Mesendoderm (in vitro differentiated cells): ENCODE results near the gene CCDC148.
"Not testable (repeated sequence)": the region's sequence is repeated elsewhere in the genome, so short reads cannot be mapped to it uniquely, and the experiment has no call there.

ENCODE experiments used
- DNase-seq: peaks from one replicate; pipeline ENCODE4 v3.0.0; 2013
- H2AK5ac ChIP-seq: 2 replicates; pipeline ENCODE4 v1.6.1; 2013; ENCODE audit warnings: low read length, inconsistent platforms
- H2BK120ac ChIP-seq: 2 replicates; pipeline ENCODE4 v1.6.1; 2013; ENCODE audit warnings: low read depth, mild to moderate bottlenecking, low read length, moderate library complexity, mixed read lengths
- H2BK15ac ChIP-seq: replicated peaks from 2 replicates; pipeline ENCODE4 v1.6.1; 2013; ENCODE audit warnings: low read depth, mild to moderate bottlenecking, moderate library complexity
- H2BK5ac ChIP-seq: 2 replicates; pipeline ENCODE4 v1.6.1; 2013; ENCODE audit warnings: low read length, inconsistent platforms
- H3K18ac ChIP-seq: 2 replicates; pipeline ENCODE4 v1.6.1; 2013; ENCODE audit warnings: mild to moderate bottlenecking, low read length, mixed read lengths
- H3K23ac ChIP-seq: one replicate; pipeline ENCODE4 v1.6.1; 2013; ENCODE audit warnings: low read length
- H3K27ac ChIP-seq: 2 replicates; pipeline ENCODE4 v1.5.1; 2013; ENCODE audit warnings: low read depth, mild to moderate bottlenecking, inconsistent platforms, low read length, moderate library complexity
- H3K27me3 ChIP-seq: 2 replicates; pipeline ENCODE4 v1.6.1; 2013; ENCODE audit warnings: low read length, control low read depth, mild to moderate bottlenecking, inconsistent platforms; ENCODE audit not compliant: insufficient read depth, poor library complexity
- H3K36me3 ChIP-seq: 2 replicates; pipeline ENCODE4 v1.6.1; 2013; ENCODE audit warnings: low read length, inconsistent platforms; ENCODE audit not compliant: control insufficient read depth, insufficient read depth
- H3K4ac ChIP-seq: one replicate; pipeline ENCODE4 v1.6.1; 2013; ENCODE audit warnings: low read depth, mild to moderate bottlenecking, low read length, moderate library complexity
- H3K4me1 ChIP-seq: 2 replicates; pipeline ENCODE4 v1.6.1; 2013; ENCODE audit warnings: low read depth, low read length, inconsistent platforms; ENCODE audit not compliant: control insufficient read depth
- H3K4me2 ChIP-seq: 2 replicates; pipeline ENCODE4 v1.6.1; 2013; ENCODE audit warnings: low read length
- H3K4me3 ChIP-seq: 2 replicates; pipeline ENCODE4 v1.5.1; 2013; ENCODE audit warnings: mild to moderate bottlenecking, low read length
- H3K56ac ChIP-seq: one replicate; pipeline ENCODE4 v1.6.1; 2013; ENCODE audit warnings: low read length
- H3K79me1 ChIP-seq: 2 replicates; pipeline ENCODE4 v1.6.1; 2013; ENCODE audit warnings: low read length, inconsistent platforms
- H3K79me2 ChIP-seq: 2 replicates; pipeline ENCODE4 v1.6.1; 2013; ENCODE audit warnings: mild to moderate bottlenecking, low read length; ENCODE audit not compliant: control insufficient read depth, insufficient read depth
- H3K9ac ChIP-seq: 2 replicates; pipeline ENCODE4 v1.6.1; 2013; ENCODE audit warnings: low read length, inconsistent platforms
- H4K5ac ChIP-seq: one replicate; pipeline ENCODE4 v1.6.1; 2013; ENCODE audit warnings: low read length
- H4K8ac ChIP-seq: one replicate; pipeline ENCODE4 v1.6.1; 2013; ENCODE audit warnings: low read depth, mild to moderate bottlenecking, control low read depth, low read length, moderate library complexity
- WGBS: extraction: QIAGEN DNeasy Blood & Tissue Kit; methylation state at CpG from one replicate; pipeline ENCODE4 v1.1.7; 2013; ENCODE audit warnings: low lambda C conversion rate, missing lambda C conversion rate; ENCODE audit not compliant: insufficient coverage; ENCODE audit errors: extremely low coverage; 5-methylcytosine and 5-hydroxymethylcytosine counted together

The CCDC148 gene

DNA sequence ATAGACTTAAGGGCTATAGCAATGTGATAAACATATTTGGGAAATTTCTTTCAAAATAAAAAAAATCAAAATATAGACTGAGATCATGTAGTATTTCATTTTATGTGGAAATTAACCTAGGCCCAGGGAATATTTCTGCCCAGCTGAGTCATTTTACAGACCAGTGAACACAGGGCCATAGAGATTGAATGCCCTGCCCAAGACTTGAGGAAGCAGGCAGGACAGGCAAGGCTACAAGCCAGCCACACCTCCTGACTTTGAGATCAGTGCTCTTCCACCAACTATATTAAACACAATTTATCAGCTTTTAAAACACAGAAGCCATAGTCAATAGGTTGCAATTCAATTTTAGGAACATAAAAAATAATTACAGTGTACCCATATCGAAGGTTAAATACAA lies 12.9 kb downstream of the CCDC148 start:
- Histone ChIP-seq H2AK5ac (no peak overlapping the region), H2BK5ac (no peak overlapping the region), H3K9ac (no peak overlapping the region), H4K8ac (no peak overlapping the region), H3K79me1 (no peaks in the 10 kb centered on the region), H2BK120ac (no peak overlapping the region), H3K79me2 (no peaks in the 10 kb centered on the region), H2BK15ac (no peak overlapping the region), H3K4me3 (no peak overlapping the region), H3K4ac (no peak overlapping the region), H3K27me3 (no peaks in the 10 kb centered on the region), H3K23ac (no peak overlapping the region), H3K36me3 (no peaks in the 10 kb centered on the region), H3K27ac (no peak overlapping the region), H4K5ac (no peak overlapping the region), H3K56ac (no peak overlapping the region), H3K18ac (no peak overlapping the region), H3K4me1 (no peaks in the 10 kb centered on the region), H3K4me2 (no peak overlapping the region)
- no CpG with 5 or more reads among the region's 1 CpG for WGBS
- DNase-seq, result no peak

DNA sequence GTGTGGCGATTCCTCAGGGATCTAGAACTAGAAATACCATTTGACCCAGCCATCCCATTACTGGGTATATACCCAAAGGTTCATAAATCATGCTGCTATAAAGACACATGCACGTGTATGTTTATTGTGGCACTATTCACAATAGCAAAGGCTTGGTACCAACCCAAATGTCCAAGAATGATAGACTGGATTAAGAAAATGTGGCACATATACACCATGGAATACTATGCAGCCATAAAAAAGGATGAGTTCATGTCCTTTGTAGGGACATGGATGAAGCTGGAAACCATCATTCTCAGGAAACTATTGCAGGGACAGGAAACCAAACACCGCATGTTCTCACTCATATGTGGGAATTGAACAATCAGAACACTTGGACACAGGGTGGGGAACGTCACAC lies 17.5 kb downstream of the CCDC148 start:
- WGBS, result no CpG with 5 or more reads among the region's 4 CpGs
- not testable (repeated sequence) for H3K4ac ChIP-seq, H3K79me2 ChIP-seq

DNA sequence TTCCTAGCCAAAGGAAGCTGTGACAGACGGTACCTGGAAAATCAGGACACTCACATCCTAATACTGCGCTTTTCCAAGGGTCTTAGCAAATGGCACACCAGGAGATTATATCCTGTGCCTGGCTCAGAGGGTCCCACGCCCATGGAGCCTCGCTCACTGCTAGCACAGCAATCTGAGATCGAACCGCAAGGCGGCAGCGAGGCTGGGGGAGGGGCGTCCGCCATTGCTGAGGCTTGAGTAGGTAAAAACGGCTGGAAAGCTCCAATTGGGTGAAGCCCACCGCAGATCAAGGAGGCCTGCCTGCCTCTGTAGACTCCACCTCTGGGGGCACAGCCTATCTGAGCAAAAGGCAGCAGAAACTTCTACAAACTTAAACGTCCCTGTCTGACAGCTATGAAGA lies 22.8 kb downstream of the CCDC148 start:
- H2BK5ac ChIP-seq, H3K4ac ChIP-seq, H3K56ac ChIP-seq, H3K79me1 ChIP-seq, H3K9ac ChIP-seq, H3K4me1 ChIP-seq, H4K5ac ChIP-seq, H3K4me2 ChIP-seq, H3K36me3 ChIP-seq, H3K79me2 ChIP-seq, H3K4me3 ChIP-seq, H3K18ac ChIP-seq, H4K8ac ChIP-seq, H3K27me3 ChIP-seq, DNase-seq, H2BK15ac ChIP-seq, H2AK5ac ChIP-seq, H2BK120ac ChIP-seq, H3K23ac ChIP-seq, H3K27ac ChIP-seq: not testable (repeated sequence)
- no CpG with 5 or more reads among the region's 13 CpGs for WGBS

More for the DNA sequence above, 17.5 kb downstream of the CCDC148 start:
- not testable (repeated sequence) for H4K5ac ChIP-seq, H3K36me3 ChIP-seq, H3K4me1 ChIP-seq, H3K9ac ChIP-seq, H3K23ac ChIP-seq, H3K79me1 ChIP-seq, H3K27ac ChIP-seq, H3K18ac ChIP-seq, H4K8ac ChIP-seq, H2BK15ac ChIP-seq, H2BK120ac ChIP-seq, DNase-seq, H2AK5ac ChIP-seq, H3K27me3 ChIP-seq, H2BK5ac ChIP-seq, H3K56ac ChIP-seq, H3K4me2 ChIP-seq, H3K4me3 ChIP-seq

DNA sequence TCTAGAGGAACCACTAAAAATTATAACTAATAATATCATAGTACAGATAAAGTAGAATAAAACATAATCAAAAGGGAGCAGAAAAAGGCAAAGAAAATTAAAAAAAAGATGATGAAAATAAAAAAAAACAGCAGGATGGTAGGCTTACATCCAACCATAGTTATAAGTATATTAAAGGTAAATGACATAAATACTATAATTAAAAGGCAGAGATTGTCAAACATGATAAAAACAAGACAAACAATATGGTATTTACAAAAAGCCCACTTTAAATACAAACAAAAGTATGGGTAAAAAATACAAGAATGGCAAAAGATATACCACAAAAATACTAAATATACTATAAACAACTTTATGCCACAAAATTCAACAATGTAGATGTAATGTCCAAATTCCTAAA lies 24.4 kb downstream of the CCDC148 start:
- no peak overlapping the region for H2BK120ac ChIP-seq
- H3K23ac ChIP-seq, result no peak overlapping the region
- no peak overlapping the region for H3K56ac ChIP-seq
- H3K4ac ChIP-seq, result no peak overlapping the region
- no peak overlapping the region for H2AK5ac ChIP-seq
- no peak overlapping the region for H3K4me2 ChIP-seq
- no peak overlapping the region for H3K4me3 ChIP-seq
- no peak overlapping the region for H4K5ac ChIP-seq
- no peak overlapping the region for H2BK15ac ChIP-seq
- H3K79me1 ChIP-seq, result no peaks in the 10 kb centered on the region
- no peaks in the 10 kb centered on the region for H3K27me3 ChIP-seq
- H3K79me2 ChIP-seq, result no peaks in the 10 kb centered on the region
- no peak overlapping the region for H4K8ac ChIP-seq
- H2BK5ac ChIP-seq, result no peak overlapping the region
- no peaks in the 10 kb centered on the region for H3K36me3 ChIP-seq
- no peak overlapping the region for H3K27ac ChIP-seq
- no peak overlapping the region for H3K9ac ChIP-seq
- H3K18ac ChIP-seq, result no peak overlapping the region
- no peak for DNase-seq
- H3K4me1 ChIP-seq, result no peaks in the 10 kb centered on the region

DNA sequence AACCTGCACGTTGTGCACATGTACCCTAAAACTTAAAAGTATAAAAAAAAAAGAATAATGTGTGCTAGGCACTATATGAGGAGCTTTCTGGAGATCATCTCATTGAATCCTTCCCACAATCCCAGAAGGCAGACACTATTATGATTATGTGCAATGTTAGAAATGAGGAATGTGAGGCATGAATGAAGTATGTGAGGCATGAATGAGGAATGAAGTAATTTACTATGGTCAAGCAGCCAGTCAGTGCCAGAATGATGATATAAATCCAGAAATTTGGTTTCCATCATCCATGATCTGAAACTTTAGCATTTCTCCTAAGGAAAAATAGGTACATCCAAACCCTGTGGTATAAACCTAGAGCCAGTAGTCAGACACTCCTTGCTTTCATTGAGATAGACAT lies 42.0 kb downstream of the CCDC148 start:
- H3K9ac ChIP-seq, result no peak overlapping the region
- H3K79me1 ChIP-seq, result no peaks in the 10 kb centered on the region
- no CpG with 5 or more reads among the region's 1 CpG for WGBS
- no peak for DNase-seq
- H2BK5ac ChIP-seq, result no peak overlapping the region
- no peak overlapping the region for H3K56ac ChIP-seq
- no peak overlapping the region for H3K27ac ChIP-seq
- no peaks in the 10 kb centered on the region for H3K79me2 ChIP-seq
- no peak overlapping the region for H4K8ac ChIP-seq
- no peak overlapping the region for H3K18ac ChIP-seq
- no peak overlapping the region for H4K5ac ChIP-seq
- H3K23ac ChIP-seq, result no peak overlapping the region
- no peak overlapping the region for H2BK120ac ChIP-seq
- H2AK5ac ChIP-seq, result no peak overlapping the region
- no peaks in the 10 kb centered on the region for H3K27me3 ChIP-seq
- no peak overlapping the region for H2BK15ac ChIP-seq
- H3K4me3 ChIP-seq, result no peak overlapping the region
- H3K4me2 ChIP-seq, result no peak overlapping the region
- no peaks in the 10 kb centered on the region for H3K4me1 ChIP-seq
- H3K4ac ChIP-seq, result no peak overlapping the region
- no peaks in the 10 kb centered on the region for H3K36me3 ChIP-seq

DNA sequence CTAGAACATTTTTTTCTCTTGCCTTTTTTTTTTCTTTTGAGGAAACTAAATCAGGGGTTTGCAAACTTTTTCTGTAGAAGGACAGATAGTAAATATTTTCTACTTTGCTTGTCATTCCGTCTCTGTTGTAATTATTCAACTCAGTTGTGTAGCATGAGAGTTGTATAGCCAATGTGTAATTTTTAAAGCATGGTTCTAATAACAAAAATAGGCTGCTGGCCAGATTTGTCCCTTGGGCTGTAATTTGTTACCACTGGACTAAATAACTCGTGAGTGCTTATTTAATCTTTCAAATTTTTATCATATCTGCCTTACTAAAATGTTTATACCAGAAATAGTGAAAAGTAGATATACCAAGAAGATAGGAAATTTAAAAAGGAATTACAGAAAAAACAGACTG lies 43.0 kb downstream of the CCDC148 start:
- no peak overlapping the region for H3K27ac ChIP-seq
- WGBS, result no CpG with 5 or more reads among the region's 2 CpGs
- no peak for DNase-seq

More for the DNA sequence above, 43.0 kb downstream of the CCDC148 start:
- Histone ChIP-seq H4K5ac (no peak overlapping the region), H3K4me2 (no peak overlapping the region), H3K23ac (no peak overlapping the region), H2BK5ac (no peak overlapping the region), H4K8ac (no peak overlapping the region), H3K79me2 (no peaks in the 10 kb centered on the region), H3K9ac (no peak overlapping the region), H3K36me3 (no peaks in the 10 kb centered on the region), H3K27me3 (no peaks in the 10 kb centered on the region), H3K4ac (no peak overlapping the region), H3K4me3 (no peak overlapping the region), H2BK120ac (no peak overlapping the region), H3K4me1 (no peaks in the 10 kb centered on the region), H3K79me1 (no peaks in the 10 kb centered on the region), H2AK5ac (no peak overlapping the region), H2BK15ac (no peak overlapping the region), H3K56ac (no peak overlapping the region), H3K18ac (no peak overlapping the region)
